B cell (primary cell): ENCODE results near the gene RTL9.

ENCODE experiments used
- EZH2 ChIP-seq: IDR thresholded peaks from 2 replicates; pipeline ENCODE4 v1.6.1; 2012; ENCODE audit warnings: borderline replicate concordance, low read depth, mild to moderate bottlenecking, moderate library complexity, low read length; ENCODE audit not compliant: insufficient read depth, poor library complexity, severe bottlenecking
- TF ChIP-seq, protein P1 (sequence below): fragments of 200-600 bp; IDR thresholded peaks from one replicate; pipeline ENCODE4 v1.8.0; 2022; ENCODE audit warnings: antibody characterized with exemption, mild to moderate bottlenecking

DNA sequence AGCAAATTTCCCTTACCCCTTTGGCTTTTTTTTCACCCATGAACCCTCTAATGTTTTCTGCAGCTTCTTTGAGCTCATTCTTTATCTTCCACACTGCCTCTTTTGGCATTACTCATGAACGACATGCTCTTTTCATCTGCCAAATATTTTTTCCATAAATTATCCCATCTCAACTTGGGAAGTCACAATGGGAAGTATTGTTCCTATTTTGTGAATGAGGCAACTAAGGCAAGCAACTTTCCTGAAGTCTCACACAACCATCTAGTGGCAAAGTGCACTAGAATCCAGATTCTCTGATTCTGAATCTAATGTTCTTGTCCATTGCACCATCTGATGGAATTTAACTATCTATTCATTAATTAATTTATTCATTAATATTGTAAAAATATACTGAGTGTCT, 625 bp downstream of the RTL9 start:
- TF ChIP-seq, protein P1, sequence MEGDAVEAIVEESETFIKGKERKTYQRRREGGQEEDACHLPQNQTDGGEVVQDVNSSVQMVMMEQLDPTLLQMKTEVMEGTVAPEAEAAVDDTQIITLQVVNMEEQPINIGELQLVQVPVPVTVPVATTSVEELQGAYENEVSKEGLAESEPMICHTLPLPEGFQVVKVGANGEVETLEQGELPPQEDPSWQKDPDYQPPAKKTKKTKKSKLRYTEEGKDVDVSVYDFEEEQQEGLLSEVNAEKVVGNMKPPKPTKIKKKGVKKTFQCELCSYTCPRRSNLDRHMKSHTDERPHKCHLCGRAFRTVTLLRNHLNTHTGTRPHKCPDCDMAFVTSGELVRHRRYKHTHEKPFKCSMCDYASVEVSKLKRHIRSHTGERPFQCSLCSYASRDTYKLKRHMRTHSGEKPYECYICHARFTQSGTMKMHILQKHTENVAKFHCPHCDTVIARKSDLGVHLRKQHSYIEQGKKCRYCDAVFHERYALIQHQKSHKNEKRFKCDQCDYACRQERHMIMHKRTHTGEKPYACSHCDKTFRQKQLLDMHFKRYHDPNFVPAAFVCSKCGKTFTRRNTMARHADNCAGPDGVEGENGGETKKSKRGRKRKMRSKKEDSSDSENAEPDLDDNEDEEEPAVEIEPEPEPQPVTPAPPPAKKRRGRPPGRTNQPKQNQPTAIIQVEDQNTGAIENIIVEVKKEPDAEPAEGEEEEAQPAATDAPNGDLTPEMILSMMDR: no peak
- TF ChIP-seq EZH2: no peak
